Measurements from ENCODE around the gene KCNQ1. TPM values are rescaled to one million over a fixed set of nuclear protein-coding genes. Genes with fewer than 3 reads are reported as not detected.

The KCNQ1 gene
- total RNA-seq, 1 experiment from 2014 or later: 2.5 TPM

DNA sequence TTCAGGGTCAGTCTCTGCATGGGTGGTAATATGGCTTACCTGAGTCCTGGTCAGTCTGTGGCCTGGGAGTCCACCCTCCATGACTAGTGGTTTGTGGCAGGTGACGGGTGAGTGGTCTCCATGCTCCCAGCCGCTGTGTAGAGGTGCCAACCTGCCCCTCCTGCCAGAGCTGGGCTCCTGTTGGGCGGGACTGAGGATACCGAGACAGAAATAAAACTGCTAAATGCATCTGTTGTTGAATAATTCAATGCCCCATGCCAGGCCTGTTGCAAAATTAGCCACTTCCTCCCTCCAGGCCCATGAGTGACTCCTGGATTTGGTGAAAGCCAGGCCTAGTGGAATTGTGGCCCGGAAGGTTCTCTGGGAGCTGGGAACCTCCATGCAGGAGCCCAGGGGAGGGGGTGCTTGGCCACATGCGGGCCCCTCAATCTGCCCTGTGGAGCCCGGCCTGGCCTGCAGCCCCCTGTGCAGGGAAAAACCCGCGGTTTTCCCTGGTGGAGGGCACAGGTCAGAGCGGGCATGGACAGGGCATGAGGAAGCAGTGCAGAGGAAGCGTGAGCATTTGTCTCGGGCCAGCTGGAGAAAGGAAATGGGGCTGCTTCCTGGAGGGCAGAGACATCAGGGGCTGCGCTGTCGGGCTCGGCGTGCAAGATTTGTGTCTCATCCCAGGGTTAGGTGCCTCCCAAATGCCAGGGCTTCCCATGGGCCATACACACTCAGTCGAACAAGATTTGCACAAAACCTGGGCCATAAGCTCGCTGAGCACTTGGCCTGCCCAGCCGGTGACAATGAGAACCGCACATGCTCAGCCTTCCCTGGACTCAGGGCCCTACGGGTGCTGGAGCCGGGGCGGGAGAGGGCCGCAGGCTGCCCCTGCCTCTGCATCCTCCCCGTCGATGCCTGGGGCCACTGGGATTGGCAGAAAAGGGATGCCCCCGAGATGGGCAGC, 66.9 kb downstream of the KCNQ1 start (continued):
- TF ChIP-seq, protein P1, sequence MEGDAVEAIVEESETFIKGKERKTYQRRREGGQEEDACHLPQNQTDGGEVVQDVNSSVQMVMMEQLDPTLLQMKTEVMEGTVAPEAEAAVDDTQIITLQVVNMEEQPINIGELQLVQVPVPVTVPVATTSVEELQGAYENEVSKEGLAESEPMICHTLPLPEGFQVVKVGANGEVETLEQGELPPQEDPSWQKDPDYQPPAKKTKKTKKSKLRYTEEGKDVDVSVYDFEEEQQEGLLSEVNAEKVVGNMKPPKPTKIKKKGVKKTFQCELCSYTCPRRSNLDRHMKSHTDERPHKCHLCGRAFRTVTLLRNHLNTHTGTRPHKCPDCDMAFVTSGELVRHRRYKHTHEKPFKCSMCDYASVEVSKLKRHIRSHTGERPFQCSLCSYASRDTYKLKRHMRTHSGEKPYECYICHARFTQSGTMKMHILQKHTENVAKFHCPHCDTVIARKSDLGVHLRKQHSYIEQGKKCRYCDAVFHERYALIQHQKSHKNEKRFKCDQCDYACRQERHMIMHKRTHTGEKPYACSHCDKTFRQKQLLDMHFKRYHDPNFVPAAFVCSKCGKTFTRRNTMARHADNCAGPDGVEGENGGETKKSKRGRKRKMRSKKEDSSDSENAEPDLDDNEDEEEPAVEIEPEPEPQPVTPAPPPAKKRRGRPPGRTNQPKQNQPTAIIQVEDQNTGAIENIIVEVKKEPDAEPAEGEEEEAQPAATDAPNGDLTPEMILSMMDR (IDR thresholded peaks at IDR 0.05): no peak
- TF ChIP-seq, protein P2, sequence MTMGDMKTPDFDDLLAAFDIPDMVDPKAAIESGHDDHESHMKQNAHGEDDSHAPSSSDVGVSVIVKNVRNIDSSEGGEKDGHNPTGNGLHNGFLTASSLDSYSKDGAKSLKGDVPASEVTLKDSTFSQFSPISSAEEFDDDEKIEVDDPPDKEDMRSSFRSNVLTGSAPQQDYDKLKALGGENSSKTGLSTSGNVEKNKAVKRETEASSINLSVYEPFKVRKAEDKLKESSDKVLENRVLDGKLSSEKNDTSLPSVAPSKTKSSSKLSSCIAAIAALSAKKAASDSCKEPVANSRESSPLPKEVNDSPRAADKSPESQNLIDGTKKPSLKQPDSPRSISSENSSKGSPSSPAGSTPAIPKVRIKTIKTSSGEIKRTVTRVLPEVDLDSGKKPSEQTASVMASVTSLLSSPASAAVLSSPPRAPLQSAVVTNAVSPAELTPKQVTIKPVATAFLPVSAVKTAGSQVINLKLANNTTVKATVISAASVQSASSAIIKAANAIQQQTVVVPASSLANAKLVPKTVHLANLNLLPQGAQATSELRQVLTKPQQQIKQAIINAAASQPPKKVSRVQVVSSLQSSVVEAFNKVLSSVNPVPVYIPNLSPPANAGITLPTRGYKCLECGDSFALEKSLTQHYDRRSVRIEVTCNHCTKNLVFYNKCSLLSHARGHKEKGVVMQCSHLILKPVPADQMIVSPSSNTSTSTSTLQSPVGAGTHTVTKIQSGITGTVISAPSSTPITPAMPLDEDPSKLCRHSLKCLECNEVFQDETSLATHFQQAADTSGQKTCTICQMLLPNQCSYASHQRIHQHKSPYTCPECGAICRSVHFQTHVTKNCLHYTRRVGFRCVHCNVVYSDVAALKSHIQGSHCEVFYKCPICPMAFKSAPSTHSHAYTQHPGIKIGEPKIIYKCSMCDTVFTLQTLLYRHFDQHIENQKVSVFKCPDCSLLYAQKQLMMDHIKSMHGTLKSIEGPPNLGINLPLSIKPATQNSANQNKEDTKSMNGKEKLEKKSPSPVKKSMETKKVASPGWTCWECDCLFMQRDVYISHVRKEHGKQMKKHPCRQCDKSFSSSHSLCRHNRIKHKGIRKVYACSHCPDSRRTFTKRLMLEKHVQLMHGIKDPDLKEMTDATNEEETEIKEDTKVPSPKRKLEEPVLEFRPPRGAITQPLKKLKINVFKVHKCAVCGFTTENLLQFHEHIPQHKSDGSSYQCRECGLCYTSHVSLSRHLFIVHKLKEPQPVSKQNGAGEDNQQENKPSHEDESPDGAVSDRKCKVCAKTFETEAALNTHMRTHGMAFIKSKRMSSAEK (CRISPR knock-in tag; IDR thresholded peaks at IDR 0.05; ENCODE audit: borderline replicate concordance): no peak

DNA sequence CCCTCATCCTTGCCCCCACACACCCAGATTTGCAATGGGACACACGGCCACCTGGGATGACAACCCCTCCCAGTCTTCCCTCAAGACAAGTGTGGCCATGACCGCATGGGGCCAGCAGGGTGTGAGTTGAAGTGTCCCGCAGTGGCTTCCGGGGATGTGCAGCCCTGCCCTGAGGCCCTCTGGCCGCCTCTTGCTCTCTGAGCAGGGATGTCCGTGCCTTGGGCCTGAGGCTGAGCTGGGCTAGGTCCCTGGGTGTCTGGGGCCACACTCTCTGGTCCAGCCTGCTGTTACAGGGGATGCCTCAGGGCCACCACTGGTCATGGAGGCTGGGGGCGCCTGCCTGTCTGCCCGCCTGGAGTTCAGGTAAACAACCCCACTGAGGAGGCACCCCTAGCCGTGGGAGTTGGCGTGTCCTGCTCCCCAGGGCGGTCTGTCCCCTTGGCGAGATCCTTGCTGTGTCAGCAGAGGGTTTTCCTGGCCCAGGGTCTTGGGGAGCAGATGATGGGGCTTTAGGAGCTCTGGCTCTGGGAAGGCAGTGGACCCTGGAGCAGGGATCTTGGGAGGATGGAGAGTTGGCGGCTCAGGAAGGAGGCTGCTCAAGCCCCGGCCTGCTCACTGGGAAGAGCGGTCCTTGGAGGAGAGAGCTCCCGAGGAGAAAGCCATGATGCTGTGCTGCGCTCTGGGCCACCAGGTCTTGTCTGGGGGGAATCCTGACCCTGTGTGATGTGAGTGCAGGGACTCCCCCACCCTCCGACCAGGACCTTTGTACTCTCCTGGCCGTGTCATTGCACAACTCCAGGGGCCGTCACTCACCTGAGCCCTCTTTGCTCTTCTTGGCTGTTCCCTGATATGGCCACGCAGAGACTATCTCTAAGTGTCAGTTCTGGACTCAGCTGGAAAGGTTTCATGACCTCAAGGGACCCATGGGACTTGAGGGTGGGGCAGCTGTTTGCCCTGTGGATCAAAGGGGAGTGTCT, 67.9 kb downstream of the KCNQ1 start:
- H3K9me3 Mint-ChIP-seq: no peaks in the 10 kb centered on the region
- TF ChIP-seq AFF4 (CRISPR knock-in tag; IDR thresholded peaks at IDR 0.05; ENCODE audit: borderline replicate concordance) (no peak), E2F4 (CRISPR knock-in tag; IDR thresholded peaks at IDR 0.05; ENCODE audit: borderline replicate concordance, low read depth) (no peak), ZBTB21 (CRISPR knock-in tag; IDR thresholded peaks at IDR 0.05; ENCODE audit: borderline replicate concordance) (no peak), SMAD4 (CRISPR knock-in tag; IDR thresholded peaks at IDR 0.05) (no peak), ZSCAN18 (CRISPR knock-in tag; IDR thresholded peaks at IDR 0.05) (no peak), SMAD3 (CRISPR knock-in tag; IDR thresholded peaks at IDR 0.05; ENCODE audit: borderline replicate concordance) (no peak), TEAD4 (CRISPR knock-in tag; IDR thresholded peaks at IDR 0.05) (no peak), GRHL2 (CRISPR knock-in tag; IDR thresholded peaks at IDR 0.05; ENCODE audit: insufficient replicate concordance, severe bottlenecking) (no peak), MLX (CRISPR knock-in tag; IDR thresholded peaks at IDR 0.05) (no peak)
- TF ChIP-seq, protein P3, sequence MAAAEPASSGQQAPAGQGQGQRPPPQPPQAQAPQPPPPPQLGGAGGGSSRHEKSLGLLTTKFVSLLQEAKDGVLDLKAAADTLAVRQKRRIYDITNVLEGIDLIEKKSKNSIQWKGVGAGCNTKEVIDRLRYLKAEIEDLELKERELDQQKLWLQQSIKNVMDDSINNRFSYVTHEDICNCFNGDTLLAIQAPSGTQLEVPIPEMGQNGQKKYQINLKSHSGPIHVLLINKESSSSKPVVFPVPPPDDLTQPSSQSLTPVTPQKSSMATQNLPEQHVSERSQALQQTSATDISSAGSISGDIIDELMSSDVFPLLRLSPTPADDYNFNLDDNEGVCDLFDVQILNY (CRISPR knock-in tag; IDR thresholded peaks at IDR 0.05): no peak
- TF ChIP-seq, protein P4, sequence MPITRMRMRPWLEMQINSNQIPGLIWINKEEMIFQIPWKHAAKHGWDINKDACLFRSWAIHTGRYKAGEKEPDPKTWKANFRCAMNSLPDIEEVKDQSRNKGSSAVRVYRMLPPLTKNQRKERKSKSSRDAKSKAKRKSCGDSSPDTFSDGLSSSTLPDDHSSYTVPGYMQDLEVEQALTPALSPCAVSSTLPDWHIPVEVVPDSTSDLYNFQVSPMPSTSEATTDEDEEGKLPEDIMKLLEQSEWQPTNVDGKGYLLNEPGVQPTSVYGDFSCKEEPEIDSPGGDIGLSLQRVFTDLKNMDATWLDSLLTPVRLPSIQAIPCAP (CRISPR knock-in tag; IDR thresholded peaks at IDR 0.05): no peak
- TF ChIP-seq, protein P5, sequence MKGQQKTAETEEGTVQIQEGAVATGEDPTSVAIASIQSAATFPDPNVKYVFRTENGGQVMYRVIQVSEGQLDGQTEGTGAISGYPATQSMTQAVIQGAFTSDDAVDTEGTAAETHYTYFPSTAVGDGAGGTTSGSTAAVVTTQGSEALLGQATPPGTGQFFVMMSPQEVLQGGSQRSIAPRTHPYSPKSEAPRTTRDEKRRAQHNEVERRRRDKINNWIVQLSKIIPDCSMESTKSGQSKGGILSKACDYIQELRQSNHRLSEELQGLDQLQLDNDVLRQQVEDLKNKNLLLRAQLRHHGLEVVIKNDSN (CRISPR knock-in tag; IDR thresholded peaks at IDR 0.05): no peak
- no peak for ATAC-seq
- POLR2A ChIA-PET: no interaction called here
- no peak overlapping the region for H3K4me3 Mint-ChIP-seq
- peak; percentile 7 for DNase-seq (ENCODE audit: low spot score)
- no peaks in the 10 kb centered on the region for H3K4me1 Mint-ChIP-seq
- no peak overlapping the region for H3K27ac Mint-ChIP-seq
- no peaks in the 10 kb centered on the region for H3K36me3 Mint-ChIP-seq
- CTCF ChIA-PET: interaction anchor here (2.5 kb wide), 1 partner anchor 19 kb away, joined by 9 read pairs; no protein-coding TSS in a partner anchor
- peaks cover 43% of the 10 kb centered on the region for H3K27me3 Mint-ChIP-seq (ENCODE audit: low read depth)

Data from WTC11 (cell line).